ENCODE data around the gene MED28.

- TF ChIP-seq MXI1 (conservative IDR thresholded peaks at IDR 0.05; ENCODE audit: poor library complexity, severe bottlenecking) (no peak), TAF1 (IDR thresholded peaks at IDR 0.05; ENCODE audit: low read depth) (no peak), CTCF (IDR thresholded peaks at IDR 0.05; ENCODE audit: poor library complexity, severe bottlenecking) (no peak)
Measured at GRCh38 chr4:17623451-17624001, 9.1 kb downstream of the MED28 start.
